ENCODE measurements around the gene EPS8L2. TPM values are rescaled to one million over a fixed set of nuclear protein-coding genes. Genes with fewer than 3 reads are reported as not detected.

EPS8L2 gene
- total RNA-seq, 1 experiment from 2014 or later = 92.8 TPM

GRCh38 chr11:763073-763463 lies 57.0 kb downstream of the EPS8L2 start:
- Mint-ChIP-seq H3K9me3 (no peaks in the 10 kb centered on the region), H3K4me1 (peaks cover 11 to 15% of the 10 kb centered on the region in 2 experiments), H3K4me3 (peak overlapping the region in 1 of 2 experiments; percentile 20; a peak in 1 of 5 replicates), H3K36me3 (ENCODE audit: insufficient read depth in 1 of 3, low read depth in 3 of 3) (peaks cover 33 to 81% (median 63%) of the 10 kb centered on the region in 3 experiments; a peak in 6 of 7 replicates), H3K27ac (peak overlapping the region in 2 of 3 experiments; percentile 64 to 94; a peak in 3 of 7 replicates), H3K27me3 (ENCODE audit: low read depth) (no peaks in the 10 kb centered on the region)
- no CpG with 5 or more reads among the region's 24 CpGs for WGBS (ENCODE audit: extremely low coverage, insufficient read length, low lambda C conversion rate)
- H2BK15ac ChIP-seq (ENCODE audit: low read depth, low read length) = no peak overlapping the region
- no peak overlapping the region for H3K14ac ChIP-seq (ENCODE audit: insufficient read depth, low read length)
- no peak overlapping the region for H2BK20ac ChIP-seq (ENCODE audit: low read depth, low read length, poor library complexity, severe bottlenecking)
- no peak overlapping the region for H2BK120ac ChIP-seq (ENCODE audit: low read depth, low read length, poor library complexity, severe bottlenecking)
- H3K79me2 ChIP-seq (ENCODE audit: insufficient read depth, low read length) = no peaks in the 10 kb centered on the region
- no peak for TF ChIP-seq CTCF (conservative IDR thresholded peaks at IDR 0.05)
- H3K18ac ChIP-seq (ENCODE audit: insufficient read length, low read depth, low read length) = no peak overlapping the region
- H4K5ac ChIP-seq (ENCODE audit: insufficient read length, low read depth, low read length) = peak overlapping the region; percentile 36
- no peak overlapping the region for H4K8ac ChIP-seq (replicated peaks; ENCODE audit: insufficient read length, low read depth, low read length)
- H3K56ac ChIP-seq (ENCODE audit: insufficient read length, low read depth, low read length) = no peak overlapping the region
- no peak overlapping the region for H2AK5ac ChIP-seq (ENCODE audit: insufficient read length, low read length)
- no peak overlapping the region for H3K4me2 ChIP-seq (ENCODE audit: insufficient read depth, insufficient read length, low read length)
- H2BK12ac ChIP-seq (ENCODE audit: insufficient read length, low read depth, low read length) = no peak overlapping the region
- H2BK5ac ChIP-seq (ENCODE audit: insufficient read length, low read length) = no peak overlapping the region
- H3K9ac ChIP-seq (ENCODE audit: extremely low read depth, insufficient read length, low read length) = no peak overlapping the region
- H4K91ac ChIP-seq (ENCODE audit: insufficient read length, low read depth, low read length) = no peak overlapping the region
- peak; percentile 76 for DNase-seq
- no peaks in the 10 kb centered on the region for H3K9me3 ChIP-seq (ENCODE audit: control insufficient read depth, low read depth, low read length)
- H3K23me2 ChIP-seq (ENCODE audit: insufficient read length, low read depth, low read length, poor library complexity, severe bottlenecking) = no peaks in the 10 kb centered on the region
- H4K20me1 ChIP-seq (ENCODE audit: control insufficient read depth, insufficient read depth, insufficient read length) = no peaks in the 10 kb centered on the region
- no peaks in the 10 kb centered on the region for H3K4me1 ChIP-seq (ENCODE audit: insufficient read depth, low read length)
- H3K79me1 ChIP-seq (ENCODE audit: insufficient read depth, low read depth, low read length, poor library complexity, severe bottlenecking) = no peaks in the 10 kb centered on the region
- H3K27ac ChIP-seq (ENCODE audit: insufficient read length, low read depth, low read length) = no peak overlapping the region
- no peaks in the 10 kb centered on the region for H3K27me3 ChIP-seq (ENCODE audit: insufficient read depth, low read length)
- no peak overlapping the region for H3T11ph ChIP-seq (ENCODE audit: low read length)
- H3K23ac ChIP-seq (ENCODE audit: insufficient read length, low read depth, low read length) = no peak overlapping the region
- no peak overlapping the region for H2AFZ ChIP-seq (ENCODE audit: low read length)
- H3K4ac ChIP-seq (ENCODE audit: low read depth, low read length) = no peak overlapping the region
